Mesendoderm (in vitro differentiated cells): ENCODE results near the gene AMH.
A peak's percentile ranks its signal among the peaks of the same experiment; 100 is the strongest.

Experiments used
- DNase-seq: peaks from one replicate; pipeline ENCODE4 v3.0.0; 2013
- H2AK5ac ChIP-seq: 2 replicates; pipeline ENCODE4 v1.6.1; 2013; ENCODE audit warnings: low read length, inconsistent platforms
- H2BK120ac ChIP-seq: 2 replicates; pipeline ENCODE4 v1.6.1; 2013; ENCODE audit warnings: low read depth, mild to moderate bottlenecking, low read length, moderate library complexity, mixed read lengths
- H2BK15ac ChIP-seq: replicated peaks from 2 replicates; pipeline ENCODE4 v1.6.1; 2013; ENCODE audit warnings: low read depth, mild to moderate bottlenecking, moderate library complexity
- H2BK5ac ChIP-seq: 2 replicates; pipeline ENCODE4 v1.6.1; 2013; ENCODE audit warnings: low read length, inconsistent platforms
- H3K18ac ChIP-seq: 2 replicates; pipeline ENCODE4 v1.6.1; 2013; ENCODE audit warnings: mild to moderate bottlenecking, low read length, mixed read lengths
- H3K23ac ChIP-seq: one replicate; pipeline ENCODE4 v1.6.1; 2013; ENCODE audit warnings: low read length
- H3K27ac ChIP-seq: 2 replicates; pipeline ENCODE4 v1.5.1; 2013; ENCODE audit warnings: low read depth, mild to moderate bottlenecking, inconsistent platforms, low read length, moderate library complexity
- H3K27me3 ChIP-seq: 2 replicates; pipeline ENCODE4 v1.6.1; 2013; ENCODE audit warnings: low read length, control low read depth, mild to moderate bottlenecking, inconsistent platforms; ENCODE audit not compliant: insufficient read depth, poor library complexity
- H3K36me3 ChIP-seq: 2 replicates; pipeline ENCODE4 v1.6.1; 2013; ENCODE audit warnings: low read length, inconsistent platforms; ENCODE audit not compliant: control insufficient read depth, insufficient read depth
- H3K4ac ChIP-seq: one replicate; pipeline ENCODE4 v1.6.1; 2013; ENCODE audit warnings: low read depth, mild to moderate bottlenecking, low read length, moderate library complexity
- H3K4me1 ChIP-seq: 2 replicates; pipeline ENCODE4 v1.6.1; 2013; ENCODE audit warnings: low read depth, low read length, inconsistent platforms; ENCODE audit not compliant: control insufficient read depth
- H3K4me2 ChIP-seq: 2 replicates; pipeline ENCODE4 v1.6.1; 2013; ENCODE audit warnings: low read length
- H3K4me3 ChIP-seq: 2 replicates; pipeline ENCODE4 v1.5.1; 2013; ENCODE audit warnings: mild to moderate bottlenecking, low read length
- H3K56ac ChIP-seq: one replicate; pipeline ENCODE4 v1.6.1; 2013; ENCODE audit warnings: low read length
- H3K79me1 ChIP-seq: 2 replicates; pipeline ENCODE4 v1.6.1; 2013; ENCODE audit warnings: low read length, inconsistent platforms
- H3K79me2 ChIP-seq: 2 replicates; pipeline ENCODE4 v1.6.1; 2013; ENCODE audit warnings: mild to moderate bottlenecking, low read length; ENCODE audit not compliant: control insufficient read depth, insufficient read depth
- H3K9ac ChIP-seq: 2 replicates; pipeline ENCODE4 v1.6.1; 2013; ENCODE audit warnings: low read length, inconsistent platforms
- H4K5ac ChIP-seq: one replicate; pipeline ENCODE4 v1.6.1; 2013; ENCODE audit warnings: low read length
- H4K8ac ChIP-seq: one replicate; pipeline ENCODE4 v1.6.1; 2013; ENCODE audit warnings: low read depth, mild to moderate bottlenecking, control low read depth, low read length, moderate library complexity
- WGBS: extraction: QIAGEN DNeasy Blood & Tissue Kit; methylation state at CpG from one replicate; pipeline ENCODE4 v1.1.7; 2013; ENCODE audit warnings: low lambda C conversion rate, missing lambda C conversion rate; ENCODE audit not compliant: insufficient coverage; ENCODE audit errors: extremely low coverage; 5-methylcytosine and 5-hydroxymethylcytosine counted together

Gene AMH

DNA sequence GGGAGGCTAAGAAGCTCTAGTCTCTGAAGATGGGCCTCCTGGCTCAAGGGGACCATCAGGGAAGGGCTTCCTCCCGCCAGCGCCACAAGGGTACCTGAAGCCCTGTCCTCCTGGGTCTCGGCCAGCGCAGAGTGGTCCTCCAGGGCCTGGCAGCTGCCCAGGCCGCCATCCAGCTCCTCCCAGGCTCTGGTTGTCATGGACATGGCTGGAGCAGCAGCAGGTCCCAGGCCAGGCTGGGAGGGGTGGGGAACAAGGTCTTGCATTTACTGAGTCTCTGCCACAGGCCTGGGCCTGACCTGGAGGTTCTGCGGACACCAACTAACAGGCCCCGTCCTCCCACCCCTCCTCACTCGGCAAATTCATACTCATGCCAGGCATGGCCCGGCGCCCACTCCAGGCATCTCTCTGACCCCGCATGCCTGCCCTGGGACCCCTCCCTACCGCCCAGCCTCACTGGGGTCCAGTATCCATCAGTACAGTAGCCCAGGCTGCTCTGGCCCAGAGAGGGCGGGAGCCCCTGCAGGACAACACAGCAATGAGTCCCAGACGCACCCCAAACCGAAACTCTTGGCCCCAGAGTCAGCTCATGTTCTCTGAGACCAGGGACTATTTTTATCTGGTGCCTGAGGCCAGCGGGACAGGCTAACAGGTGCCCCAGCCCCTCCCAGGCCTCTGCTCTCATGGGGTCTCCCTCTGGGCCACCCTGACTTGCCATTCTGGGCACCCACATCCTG is 6.2 kb downstream of the AMH start:
- Histone ChIP-seq H4K8ac (no peak overlapping the region), H3K4me2 (no peak overlapping the region), H3K18ac (no peak overlapping the region), H2BK120ac (no peak overlapping the region), H3K4me1 (no peaks in the 10 kb centered on the region), H3K4me3 (no peak overlapping the region), H3K27ac (no peak overlapping the region), H3K79me1 (no peaks in the 10 kb centered on the region), H3K4ac (no peak overlapping the region), H3K9ac (no peak overlapping the region), H3K27me3 (no peaks in the 10 kb centered on the region), H3K36me3 (no peaks in the 10 kb centered on the region), H2AK5ac (no peak overlapping the region), H2BK5ac (no peak overlapping the region), H3K23ac (no peak overlapping the region), H4K5ac (no peak overlapping the region), H3K56ac (no peak overlapping the region), H2BK15ac (no peak overlapping the region), H3K79me2 (no peaks in the 10 kb centered on the region)
- no CpG with 5 or more reads among the region's 16 CpGs for WGBS
- DNase-seq = no peak

DNA sequence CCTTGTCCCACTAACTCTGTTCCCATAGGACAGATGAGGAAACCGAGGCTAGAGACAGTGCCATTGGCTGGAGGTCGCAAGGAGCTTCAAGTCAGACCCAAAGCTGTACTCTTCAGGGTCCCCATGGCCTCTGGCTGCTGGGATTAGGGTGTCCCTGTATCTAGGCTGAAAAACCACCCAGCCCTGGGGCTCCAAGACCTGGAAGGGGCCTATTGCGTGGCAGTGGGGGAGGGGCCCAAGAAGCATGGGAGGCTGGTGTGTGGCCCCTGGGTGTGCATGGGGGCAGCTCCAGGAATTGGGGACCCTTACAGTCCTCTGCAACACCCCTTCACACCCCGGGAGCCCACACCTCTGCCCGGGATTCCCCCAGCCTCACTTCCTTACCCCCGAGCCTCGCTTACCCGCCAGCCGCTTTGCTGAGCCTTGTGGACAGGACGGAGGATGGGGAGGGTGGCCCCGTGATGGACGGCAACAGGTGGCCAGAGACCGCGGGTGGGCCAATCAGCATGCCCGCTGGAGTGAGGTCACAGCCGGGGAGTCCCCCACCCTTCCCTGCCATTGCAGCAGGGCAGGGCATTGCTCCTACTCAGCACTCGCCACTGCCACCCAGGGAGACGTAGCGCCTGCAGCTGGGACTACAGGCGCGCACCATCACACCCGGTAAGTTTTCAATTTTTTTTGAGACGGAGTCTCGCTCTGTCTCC is 7.0 kb downstream of the AMH start, which contains the start of gene JSRP1:
Gene JSRP1 (minus strand): TSS at position 436 of the 704 bp plus-strand sequence. CDS start 1,103 bp downstream, outside the sequence.
- H3K27ac ChIP-seq = no peak within 1 kb of the TSS
- H4K5ac ChIP-seq = no peak within 1 kb of the TSS
- no peak within 1 kb of the TSS for H3K4ac ChIP-seq
- H3K79me1 ChIP-seq = no peaks in the 10 kb centered on the region
- no peak for DNase-seq
- no peak within 1 kb of the TSS for H2BK5ac ChIP-seq
- no peak within 1 kb of the TSS for H3K18ac ChIP-seq
- H3K56ac ChIP-seq = no peak within 1 kb of the TSS
- H3K9ac ChIP-seq = no peak within 1 kb of the TSS
- no peak within 1 kb of the TSS for H3K4me3 ChIP-seq
- no peak within 1 kb of the TSS for H2BK120ac ChIP-seq
- H2BK15ac ChIP-seq = no peak within 1 kb of the TSS
- H3K36me3 ChIP-seq = no peaks in the 10 kb centered on the region
- no peak within 1 kb of the TSS for H2AK5ac ChIP-seq
- no peak within 1 kb of the TSS for H4K8ac ChIP-seq
- no peaks in the 10 kb centered on the region for H3K79me2 ChIP-seq
- peak within 1 kb of the TSS; percentile 9 for H3K23ac ChIP-seq
- no CpG with 5 or more reads among the region's 24 CpGs for WGBS
- H3K4me2 ChIP-seq = no peak within 1 kb of the TSS
- no peaks in the 10 kb centered on the region for H3K4me1 ChIP-seq
- H3K27me3 ChIP-seq = no peaks in the 10 kb centered on the region

DNA sequence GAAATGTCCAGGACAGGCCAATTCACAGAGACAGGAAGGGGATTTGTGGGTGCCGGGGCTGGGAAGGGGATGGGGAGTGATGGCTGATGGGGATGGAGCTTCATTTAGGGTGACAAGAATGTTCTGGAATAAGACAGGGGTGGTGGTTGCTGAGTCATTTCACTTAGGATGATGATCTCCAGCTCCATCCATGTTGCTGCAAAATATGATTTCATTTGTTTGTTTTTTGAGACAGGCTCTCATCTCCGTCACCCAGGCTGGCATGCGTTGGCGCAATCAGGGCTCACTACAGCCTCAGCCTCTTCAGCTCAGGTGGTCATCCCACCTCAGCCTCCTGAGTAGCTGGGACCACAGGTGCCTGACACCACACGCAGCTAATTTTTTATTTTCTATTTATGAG is 10.2 kb downstream of the AMH start:
- no peak overlapping the region for H2BK5ac ChIP-seq
- no peaks in the 10 kb centered on the region for H3K36me3 ChIP-seq
- no peaks in the 10 kb centered on the region for H3K79me1 ChIP-seq
- H2BK15ac ChIP-seq = no peak overlapping the region
- H2AK5ac ChIP-seq = no peak overlapping the region
- H3K18ac ChIP-seq = no peak overlapping the region
- no peak overlapping the region for H3K4me2 ChIP-seq
- no peak overlapping the region for H3K4me3 ChIP-seq
- H3K4ac ChIP-seq = no peak overlapping the region
- no peak overlapping the region for H3K27ac ChIP-seq
- H3K56ac ChIP-seq = no peak overlapping the region
- H2BK120ac ChIP-seq = no peak overlapping the region
- H4K8ac ChIP-seq = no peak overlapping the region
- H4K5ac ChIP-seq = no peak overlapping the region
- no peaks in the 10 kb centered on the region for H3K79me2 ChIP-seq
- no peaks in the 10 kb centered on the region for H3K4me1 ChIP-seq
- H3K9ac ChIP-seq = no peak overlapping the region
- H3K23ac ChIP-seq = no peak overlapping the region
- WGBS = no CpG with 5 or more reads among the region's 5 CpGs
- H3K27me3 ChIP-seq = no peaks in the 10 kb centered on the region
- no peak for DNase-seq

DNA sequence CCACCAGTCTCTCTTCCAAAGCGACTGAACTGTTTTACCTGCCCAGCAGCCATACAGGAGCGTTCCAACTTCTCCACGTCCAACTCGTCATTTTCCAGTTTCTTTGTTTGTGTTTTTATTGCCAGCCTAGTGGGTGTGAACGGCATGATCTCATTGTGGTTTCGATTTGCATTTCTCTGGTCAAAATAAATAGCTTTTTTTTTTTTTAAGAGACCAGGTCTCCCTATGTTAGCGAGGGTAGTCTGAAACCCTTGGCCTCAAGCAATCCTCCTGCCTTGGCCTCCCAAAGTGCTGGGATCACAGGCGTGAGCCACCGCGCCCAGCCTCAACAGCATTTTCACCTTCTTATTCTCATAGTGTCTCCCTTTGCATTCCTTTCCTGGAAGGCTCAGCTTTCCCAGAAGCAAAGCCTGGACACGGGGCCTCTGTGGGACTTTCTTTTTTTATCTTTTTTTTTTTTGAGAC is 11.2 kb downstream of the AMH start:
- Histone ChIP-seq H3K23ac (no peak overlapping the region), H3K4ac (no peak overlapping the region), H3K27ac (no peak overlapping the region), H3K27me3 (no peaks in the 10 kb centered on the region), H4K5ac (no peak overlapping the region), H3K4me3 (no peak overlapping the region), H3K56ac (no peak overlapping the region), H3K4me2 (no peak overlapping the region), H3K4me1 (no peaks in the 10 kb centered on the region), H2BK15ac (no peak overlapping the region), H3K36me3 (no peaks in the 10 kb centered on the region), H3K79me1 (no peaks in the 10 kb centered on the region), H2BK5ac (no peak overlapping the region), H2AK5ac (no peak overlapping the region), H4K8ac (no peak overlapping the region), H2BK120ac (no peak overlapping the region), H3K18ac (no peak overlapping the region), H3K79me2 (no peaks in the 10 kb centered on the region), H3K9ac (no peak overlapping the region)
- DNase-seq = no peak
- WGBS = no CpG with 5 or more reads among the region's 11 CpGs

DNA sequence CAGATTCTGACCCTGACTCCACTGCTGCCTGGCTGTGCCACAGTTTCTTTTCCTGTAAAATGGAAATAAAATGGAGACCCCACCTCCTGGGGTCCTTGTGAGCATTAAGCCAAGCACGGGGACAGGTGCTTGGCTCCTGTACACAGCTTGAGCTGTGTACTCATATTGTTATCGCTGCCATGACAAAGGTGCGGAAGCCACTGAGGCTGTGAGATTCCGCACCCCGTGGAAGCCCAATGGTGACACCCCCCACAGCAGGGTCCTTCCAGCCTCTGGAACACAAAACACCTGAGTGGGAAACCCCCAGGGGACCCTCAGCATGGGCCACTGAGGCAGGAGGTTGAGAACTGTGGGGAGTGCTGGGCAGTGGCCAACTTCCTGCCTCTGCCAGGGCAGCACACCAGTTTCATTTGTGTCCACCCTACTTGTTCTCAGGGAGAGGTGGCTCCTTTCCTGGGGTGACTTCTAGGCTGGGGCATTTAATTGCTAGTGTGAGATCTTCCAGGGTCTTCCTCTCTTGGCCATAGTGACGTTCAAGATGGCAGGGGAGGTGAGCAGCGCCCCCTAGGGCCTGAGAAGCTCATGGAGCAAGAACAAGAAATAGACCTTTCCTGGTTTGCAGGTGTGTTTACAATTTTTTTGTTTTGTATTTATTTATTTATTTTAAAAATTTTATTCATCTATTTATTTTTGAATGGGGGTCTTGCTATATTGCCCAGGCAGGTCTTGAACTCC is 12.5 kb downstream of the AMH start:
- DNase-seq = peak; percentile 51
- H3K4me2 ChIP-seq = no peak overlapping the region
- H3K9ac ChIP-seq = no peak overlapping the region
- H3K4me1 ChIP-seq = no peaks in the 10 kb centered on the region
- H3K18ac ChIP-seq = no peak overlapping the region
- H3K4me3 ChIP-seq = no peak overlapping the region
- no peaks in the 10 kb centered on the region for H3K79me1 ChIP-seq
- H3K23ac ChIP-seq = no peak overlapping the region
- no peak overlapping the region for H2BK120ac ChIP-seq
- WGBS = no CpG with 5 or more reads among the region's 7 CpGs
- H2AK5ac ChIP-seq = no peak overlapping the region
- H3K79me2 ChIP-seq = no peaks in the 10 kb centered on the region
- no peak overlapping the region for H3K56ac ChIP-seq
- no peak overlapping the region for H4K5ac ChIP-seq
- H4K8ac ChIP-seq = no peak overlapping the region
- no peak overlapping the region for H3K27ac ChIP-seq
- H2BK15ac ChIP-seq = no peak overlapping the region
- no peaks in the 10 kb centered on the region for H3K27me3 ChIP-seq
- H3K36me3 ChIP-seq = no peaks in the 10 kb centered on the region
- H2BK5ac ChIP-seq = no peak overlapping the region
- no peak overlapping the region for H3K4ac ChIP-seq
